Esophagus squamous epithelium (tissue), 4 donors: ENCODE data around the gene HSD11B2.

Experiments used
- POLR2A ChIP-seq, 4 donors: fragments of 450-650 bp; IDR thresholded peaks; one replicate each; pipeline ENCODE4 v1.6.1; 2017; ENCODE audit warnings: antibody characterized with exemption in 4 of 4, mild to moderate bottlenecking in 4 of 4, moderate library complexity in 3 of 4
- TF ChIP-seq, protein P1 (sequence below), 6 experiments: fragments of 450-650 bp in 4 of 6; fragments of 200-600 bp in 2 of 6; sonication (generic) in 2 of 6; IDR thresholded peaks; one replicate each; pipeline ENCODE4 v1.5.1; 2016 to 2019; ENCODE audit warnings: antibody characterized with exemption in 6 of 6, mild to moderate bottlenecking in 4 of 6, moderate library complexity in 4 of 6

DNA sequence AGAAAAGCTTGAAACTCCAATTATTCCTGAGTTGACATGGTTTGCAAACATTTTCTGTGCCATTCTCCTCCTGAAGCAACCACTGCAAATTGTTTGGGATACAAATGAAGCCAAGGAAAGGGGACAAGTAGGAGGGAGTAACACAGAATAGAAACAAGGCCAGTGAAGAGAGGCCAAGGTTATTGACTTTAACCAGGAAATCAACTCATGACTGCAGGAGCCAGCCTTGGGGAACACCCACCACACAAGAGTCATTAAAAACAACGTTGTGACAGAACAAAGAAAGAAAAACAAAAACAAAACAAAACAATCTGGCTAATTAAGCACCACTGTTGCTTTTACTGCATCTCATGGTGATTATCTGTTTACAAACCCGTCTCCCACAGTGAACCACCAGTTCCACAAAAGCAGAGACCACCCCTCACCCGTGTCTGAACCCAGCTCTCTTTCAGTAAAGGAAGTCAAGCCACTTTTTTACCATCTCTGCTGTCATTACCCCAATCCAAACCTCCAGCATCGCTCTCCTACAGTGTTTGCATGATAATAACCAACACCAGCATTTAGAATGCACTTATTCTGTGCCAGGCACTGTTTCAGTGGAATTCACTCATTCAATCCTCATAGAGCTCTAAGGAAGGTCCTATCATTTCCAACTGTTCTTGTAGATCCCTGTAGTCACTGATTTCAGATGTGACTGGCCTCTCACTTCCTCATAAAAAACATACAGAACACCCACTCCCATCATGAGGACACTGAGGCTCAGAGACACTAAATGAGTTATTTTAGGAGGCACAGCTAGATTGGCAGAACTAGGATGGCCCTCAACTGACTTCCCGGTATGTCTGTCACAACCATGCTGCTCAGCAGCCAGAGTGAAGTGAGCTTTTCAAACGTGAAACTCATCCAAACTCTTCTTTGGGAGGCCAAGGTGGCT is 16.7 kb upstream of the HSD11B2 start:
- no peak for TF ChIP-seq POLR2A (IDR thresholded peaks at IDR 0.05)
- TF ChIP-seq, protein P1, sequence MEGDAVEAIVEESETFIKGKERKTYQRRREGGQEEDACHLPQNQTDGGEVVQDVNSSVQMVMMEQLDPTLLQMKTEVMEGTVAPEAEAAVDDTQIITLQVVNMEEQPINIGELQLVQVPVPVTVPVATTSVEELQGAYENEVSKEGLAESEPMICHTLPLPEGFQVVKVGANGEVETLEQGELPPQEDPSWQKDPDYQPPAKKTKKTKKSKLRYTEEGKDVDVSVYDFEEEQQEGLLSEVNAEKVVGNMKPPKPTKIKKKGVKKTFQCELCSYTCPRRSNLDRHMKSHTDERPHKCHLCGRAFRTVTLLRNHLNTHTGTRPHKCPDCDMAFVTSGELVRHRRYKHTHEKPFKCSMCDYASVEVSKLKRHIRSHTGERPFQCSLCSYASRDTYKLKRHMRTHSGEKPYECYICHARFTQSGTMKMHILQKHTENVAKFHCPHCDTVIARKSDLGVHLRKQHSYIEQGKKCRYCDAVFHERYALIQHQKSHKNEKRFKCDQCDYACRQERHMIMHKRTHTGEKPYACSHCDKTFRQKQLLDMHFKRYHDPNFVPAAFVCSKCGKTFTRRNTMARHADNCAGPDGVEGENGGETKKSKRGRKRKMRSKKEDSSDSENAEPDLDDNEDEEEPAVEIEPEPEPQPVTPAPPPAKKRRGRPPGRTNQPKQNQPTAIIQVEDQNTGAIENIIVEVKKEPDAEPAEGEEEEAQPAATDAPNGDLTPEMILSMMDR (IDR thresholded peaks at IDR 0.05): no peak
